ENCODE measurements around the gene CRB2. TPM values are rescaled to one million over a fixed set of nuclear protein-coding genes. Genes with fewer than 3 reads are reported as not detected.

The CRB2 gene
- total RNA-seq, 6 donors from 2014 or later = 0.13 to 0.23 TPM; not detected in 4

GRCh38 chr9:123346026-123346425, 10.0 kb upstream of the CRB2 start:
- no peak overlapping the region for H3K27ac ChIP-seq

DNA sequence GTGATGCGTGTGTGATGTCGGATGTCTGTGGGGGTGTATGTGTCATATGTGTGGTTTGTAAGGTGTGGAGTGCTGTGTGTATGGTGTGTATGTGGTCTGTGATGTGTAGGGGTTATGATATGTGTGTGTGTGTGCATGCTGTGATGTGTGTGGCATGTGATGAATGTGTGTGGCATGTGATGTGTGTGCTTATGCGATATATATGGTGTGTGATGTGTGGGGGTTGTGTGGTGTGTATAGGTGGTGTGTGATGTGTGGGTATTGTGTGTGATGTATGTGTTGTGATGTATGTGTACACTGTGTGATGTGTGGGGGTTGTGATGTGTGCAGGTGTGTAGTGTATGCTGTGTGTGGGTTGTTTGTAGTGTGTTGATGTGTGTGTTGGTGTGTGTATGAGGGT, 9.2 kb upstream of the CRB2 start:
- ATAC-seq (ENCODE audit: low FRiP score in 2 of 2) (no peak), DNase-seq (no peak)
- no peaks in the 10 kb centered on the region for H3K36me3 ChIP-seq
- H3K27ac ChIP-seq = no peak overlapping the region
- no peaks in the 10 kb centered on the region for H3K27me3 ChIP-seq
- WGBS, 2 donors = 93 to 96% methylated on average over 3 of the region's 3 CpGs
- peaks cover 0 to 4% (median 0%) of the 10 kb centered on the region in 4 donors for H3K4me1 ChIP-seq
- TF ChIP-seq, protein P1, sequence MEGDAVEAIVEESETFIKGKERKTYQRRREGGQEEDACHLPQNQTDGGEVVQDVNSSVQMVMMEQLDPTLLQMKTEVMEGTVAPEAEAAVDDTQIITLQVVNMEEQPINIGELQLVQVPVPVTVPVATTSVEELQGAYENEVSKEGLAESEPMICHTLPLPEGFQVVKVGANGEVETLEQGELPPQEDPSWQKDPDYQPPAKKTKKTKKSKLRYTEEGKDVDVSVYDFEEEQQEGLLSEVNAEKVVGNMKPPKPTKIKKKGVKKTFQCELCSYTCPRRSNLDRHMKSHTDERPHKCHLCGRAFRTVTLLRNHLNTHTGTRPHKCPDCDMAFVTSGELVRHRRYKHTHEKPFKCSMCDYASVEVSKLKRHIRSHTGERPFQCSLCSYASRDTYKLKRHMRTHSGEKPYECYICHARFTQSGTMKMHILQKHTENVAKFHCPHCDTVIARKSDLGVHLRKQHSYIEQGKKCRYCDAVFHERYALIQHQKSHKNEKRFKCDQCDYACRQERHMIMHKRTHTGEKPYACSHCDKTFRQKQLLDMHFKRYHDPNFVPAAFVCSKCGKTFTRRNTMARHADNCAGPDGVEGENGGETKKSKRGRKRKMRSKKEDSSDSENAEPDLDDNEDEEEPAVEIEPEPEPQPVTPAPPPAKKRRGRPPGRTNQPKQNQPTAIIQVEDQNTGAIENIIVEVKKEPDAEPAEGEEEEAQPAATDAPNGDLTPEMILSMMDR (IDR thresholded peaks at IDR 0.05) = no peak
- H3K9me3 ChIP-seq = no peaks in the 10 kb centered on the region
- no peak overlapping the region for H3K4me3 ChIP-seq

More at GRCh38 chr9:123346026-123346425, 10.0 kb upstream of the CRB2 start:
- TF ChIP-seq POLR2AphosphoS5 (IDR thresholded peaks at IDR 0.05) = no peak
- no peak for TF ChIP-seq POLR2A (IDR thresholded peaks at IDR 0.05)
- TF ChIP-seq, protein P1 (IDR thresholded peaks at IDR 0.05) = no peak
- no peak for TF ChIP-seq EP300 (IDR thresholded peaks at IDR 0.05)
- WGBS, 2 donors = 76 to 86% methylated on average over 9 of the region's 9 CpGs
- peak in 1 of 2 donors; percentile 66 for DNase-seq
- H3K36me3 ChIP-seq = no peaks in the 10 kb centered on the region
- peaks cover 0 to 4% (median 0%) of the 10 kb centered on the region in 4 donors for H3K4me1 ChIP-seq
- H3K4me3 ChIP-seq = no peak overlapping the region
- no peaks in the 10 kb centered on the region for H3K27me3 ChIP-seq
- H3K9me3 ChIP-seq = no peaks in the 10 kb centered on the region
- no peak for ATAC-seq (ENCODE audit: low FRiP score in 2 of 2)

DNA sequence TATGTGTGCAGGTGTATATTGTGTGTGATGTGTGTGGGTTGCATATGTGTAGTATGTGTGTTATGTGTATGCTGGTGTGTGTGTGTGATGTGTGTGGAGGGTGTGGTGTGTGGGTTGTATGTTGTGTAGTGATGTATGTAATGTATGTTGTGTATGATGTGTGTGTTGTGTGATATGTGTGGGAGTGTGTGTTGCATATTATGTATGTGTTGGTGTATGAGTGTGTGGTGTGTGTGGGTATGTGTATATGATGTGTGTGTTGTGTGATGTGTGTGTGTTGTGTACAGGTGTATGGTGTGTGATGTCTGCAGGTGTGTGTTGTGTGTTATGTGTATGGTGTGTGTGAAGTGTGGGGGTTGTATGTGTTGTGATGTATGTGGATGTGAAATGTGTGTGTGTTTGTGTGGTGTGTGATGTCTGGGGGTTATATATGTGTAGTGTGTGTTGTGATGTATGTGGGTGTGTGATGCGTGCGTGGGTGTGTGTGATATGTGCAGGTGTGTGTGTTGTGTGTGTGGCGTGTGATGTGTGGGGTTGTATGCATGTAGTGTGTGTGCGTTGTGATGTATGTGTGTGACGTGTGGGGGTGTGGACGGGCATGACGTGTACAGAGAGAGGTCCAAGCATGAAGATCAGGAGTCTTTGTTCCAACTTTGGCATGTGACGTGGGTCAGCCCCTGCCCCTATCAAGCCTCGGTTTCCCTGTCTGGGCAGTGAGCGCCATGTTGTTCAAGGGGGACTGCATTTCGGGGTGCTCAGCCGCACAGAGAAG, 8.5 kb upstream of the CRB2 start:
- Histone ChIP-seq H3K4me3 (no peak overlapping the region), H3K9me3 (no peaks in the 10 kb centered on the region), H3K27me3 (no peaks in the 10 kb centered on the region), H3K4me1 (peaks cover 0 to 4% (median 0%) of the 10 kb centered on the region in 4 donors), H3K36me3 (no peaks in the 10 kb centered on the region), H3K27ac (no peak overlapping the region)
- 78 to 84% methylated on average over 12 of the region's 12 CpGs for WGBS, 2 donors
- DNase-seq (no peak), ATAC-seq (ENCODE audit: low FRiP score in 2 of 2) (no peak)
- TF ChIP-seq POLR2AphosphoS5 (IDR thresholded peaks at IDR 0.05) (no peak), EP300 (IDR thresholded peaks at IDR 0.05) (no peak), POLR2A (IDR thresholded peaks at IDR 0.05) (no peak)
- TF ChIP-seq, protein P1 (IDR thresholded peaks at IDR 0.05) = no peak

DNA sequence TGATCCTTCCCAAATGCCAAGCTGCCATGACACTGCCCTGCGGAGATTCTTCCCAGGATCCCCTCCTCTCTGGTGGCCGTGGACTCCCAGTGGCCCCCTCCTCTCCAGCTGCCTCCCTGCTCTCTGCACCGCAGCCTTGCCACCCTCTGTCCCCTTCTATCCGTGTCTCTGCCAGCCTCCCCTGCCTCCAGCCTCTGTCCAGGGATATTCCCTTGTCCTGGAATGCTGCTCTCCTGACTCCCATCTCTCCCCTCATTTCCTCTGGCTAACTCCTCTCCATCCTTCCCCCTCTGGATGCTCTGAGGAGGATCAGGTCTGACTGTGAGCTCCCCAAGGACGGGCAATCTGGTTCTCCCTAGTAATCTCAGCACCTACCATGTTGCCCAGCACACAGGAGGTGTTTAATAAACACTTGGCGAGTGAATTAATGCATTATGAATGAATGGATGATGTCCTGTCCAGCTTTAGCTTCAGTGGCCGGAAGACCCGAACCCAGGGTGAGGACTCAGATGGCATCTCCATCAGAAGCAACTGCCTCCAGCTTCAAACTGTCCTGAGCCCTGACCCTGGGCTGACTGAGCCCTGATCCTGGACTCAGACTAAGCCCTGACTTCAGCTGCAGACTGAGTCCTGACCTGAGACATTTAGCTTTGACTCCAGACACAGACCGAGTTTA, 7.5 kb upstream of the CRB2 start:
- ATAC-seq (ENCODE audit: low FRiP score in 2 of 2) = no peak
- no peaks in the 10 kb centered on the region for H3K27me3 ChIP-seq
- no peak for DNase-seq
- no peak overlapping the region for H3K27ac ChIP-seq
- TF ChIP-seq POLR2AphosphoS5 (IDR thresholded peaks at IDR 0.05) (no peak), EP300 (IDR thresholded peaks at IDR 0.05) (no peak), POLR2A (IDR thresholded peaks at IDR 0.05) (no peak)
- TF ChIP-seq, protein P1 (IDR thresholded peaks at IDR 0.05) = no peak
- 64 to 72% methylated on average over 5 to 9 of the region's 9 CpGs for whole genome bisulfite sequencing, 2 donors
- H3K9me3 ChIP-seq = no peaks in the 10 kb centered on the region
- H3K4me3 ChIP-seq = no peak overlapping the region
- peaks cover 0 to 4% (median 0%) of the 10 kb centered on the region in 4 donors for H3K4me1 ChIP-seq
- H3K36me3 ChIP-seq = no peaks in the 10 kb centered on the region

All from upper lobe of left lung (tissue), 6 donors.